HG03135 (cell line): ENCODE results near the gene KRT6C.
"Not testable (repeated sequence)": the region's sequence is repeated elsewhere in the genome, so short reads cannot be mapped to it uniquely, and the experiment has no call there.

Experiments used
- ATAC-seq: cut with Tn5 transposase; IDR thresholded peaks from one replicate; pipeline ENCODE4 v1.9.1; 2021; ENCODE audit warnings: mild to moderate bottlenecking, moderate library complexity; ENCODE audit not compliant: unreplicated experiment

KRT6C gene

DNA sequence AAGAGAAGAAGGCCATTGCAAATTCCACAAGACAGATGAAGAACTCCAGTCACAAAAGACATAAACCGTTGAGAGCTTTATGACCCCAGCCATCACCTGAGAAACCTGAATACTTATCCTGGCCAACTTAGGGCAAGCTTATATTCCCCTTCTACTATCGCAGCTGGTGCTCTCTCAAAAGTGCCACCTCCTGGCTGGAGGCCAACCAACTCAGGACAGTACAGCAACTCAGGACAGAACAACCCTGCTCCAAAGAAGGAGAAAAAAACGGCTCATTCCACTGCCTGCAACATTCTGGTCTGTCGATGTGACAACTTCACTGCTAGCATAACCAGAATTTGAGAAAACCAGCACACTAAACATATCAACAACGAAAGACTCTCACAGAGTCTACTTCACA is 11.9 kb downstream of the KRT6C start:
- no peak for ATAC-seq

DNA sequence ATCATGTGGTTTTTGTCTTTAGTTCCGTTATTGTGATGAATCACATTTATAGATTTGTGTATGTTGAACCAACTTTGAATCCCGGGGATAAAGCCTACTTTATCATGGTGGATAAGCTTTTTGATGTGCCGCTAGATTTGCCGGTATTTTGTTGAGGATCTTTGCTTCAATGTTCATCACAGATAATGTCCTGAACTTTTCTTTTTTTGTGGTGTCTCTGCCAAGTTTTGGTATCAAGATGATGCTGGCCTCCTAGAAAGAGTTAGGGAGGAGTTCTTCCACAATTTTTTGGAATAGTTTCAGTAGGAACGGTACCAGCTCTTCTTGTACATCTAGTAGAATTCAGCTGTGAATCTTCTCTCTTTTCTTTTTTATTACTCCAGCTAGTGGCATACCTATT is 14.7 kb downstream of the KRT6C start:
- ATAC-seq: no peak

DNA sequence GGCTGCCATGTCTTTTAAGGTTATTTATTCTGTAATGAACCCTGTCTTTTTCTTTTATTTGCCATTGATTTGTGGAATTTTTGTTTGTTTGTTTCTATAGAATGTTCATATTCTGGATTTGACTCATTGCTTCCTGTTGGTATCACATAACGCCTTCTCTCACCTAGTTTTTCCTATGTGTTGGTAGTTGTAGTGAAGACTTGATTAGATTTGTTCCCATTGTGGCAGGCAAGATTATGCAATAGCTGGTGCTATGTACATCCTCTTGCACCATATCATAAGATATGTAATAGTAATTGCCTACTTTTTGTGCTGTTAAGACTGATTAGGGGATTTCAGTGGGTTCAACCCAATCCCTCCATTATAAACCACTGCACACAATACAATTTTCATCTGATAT is 17.8 kb downstream of the KRT6C start:
- no peak for ATAC-seq

- ATAC-seq: no peak
These were observed 19.0 kb downstream of the KRT6C start for GRCh38 chr12:52454411-52455201.

- ATAC-seq: no peak
These were observed 21.5 kb downstream of the KRT6C start, which contains the start of gene KRT6B for GRCh38 chr12:52452101-52452500. KRT6B (minus strand) TSS chr12:52452146; CDS start chr12:52452078, 68 bp downstream.

DNA sequence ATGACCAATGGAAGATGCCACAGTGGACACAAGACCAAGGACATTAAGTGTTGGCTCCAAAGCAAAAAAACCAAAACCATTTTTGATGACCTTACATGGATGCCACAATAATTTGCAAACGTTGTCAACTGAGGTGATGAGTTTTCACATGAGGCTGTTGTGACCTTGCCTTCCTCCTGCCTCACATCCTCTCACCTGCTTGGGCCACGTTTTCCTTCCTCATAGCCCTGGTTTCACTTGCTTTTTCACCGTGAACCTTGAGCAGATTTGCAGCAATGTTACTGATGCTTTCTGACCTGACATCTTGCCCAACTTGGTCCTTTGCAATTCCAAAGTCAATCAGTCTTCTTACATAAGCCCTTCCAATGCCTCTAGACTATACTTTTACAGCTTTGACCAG is 25.4 kb downstream of the KRT6C start:
- no peak for ATAC-seq

DNA sequence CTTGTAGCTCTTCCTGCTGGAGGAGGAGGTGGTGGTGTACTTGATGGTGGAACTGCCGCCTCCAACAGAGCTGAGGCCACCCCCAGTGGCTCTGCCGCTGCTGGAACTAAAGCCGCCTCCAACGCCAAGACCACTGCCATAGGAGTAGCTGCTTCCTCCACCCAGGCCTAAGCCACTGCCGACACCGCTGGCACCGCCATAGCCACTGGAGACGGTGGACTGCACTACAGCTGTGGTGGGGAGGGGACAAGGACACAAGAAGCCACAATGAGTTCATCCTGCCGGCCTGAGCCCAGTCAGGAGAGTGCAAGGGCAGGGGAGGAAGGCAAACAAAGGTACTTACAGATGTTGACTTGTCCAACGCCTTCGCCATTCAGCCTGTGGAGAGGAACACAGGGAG is 26.4 kb downstream of the KRT6C start:
- not testable (repeated sequence) for ATAC-seq

DNA sequence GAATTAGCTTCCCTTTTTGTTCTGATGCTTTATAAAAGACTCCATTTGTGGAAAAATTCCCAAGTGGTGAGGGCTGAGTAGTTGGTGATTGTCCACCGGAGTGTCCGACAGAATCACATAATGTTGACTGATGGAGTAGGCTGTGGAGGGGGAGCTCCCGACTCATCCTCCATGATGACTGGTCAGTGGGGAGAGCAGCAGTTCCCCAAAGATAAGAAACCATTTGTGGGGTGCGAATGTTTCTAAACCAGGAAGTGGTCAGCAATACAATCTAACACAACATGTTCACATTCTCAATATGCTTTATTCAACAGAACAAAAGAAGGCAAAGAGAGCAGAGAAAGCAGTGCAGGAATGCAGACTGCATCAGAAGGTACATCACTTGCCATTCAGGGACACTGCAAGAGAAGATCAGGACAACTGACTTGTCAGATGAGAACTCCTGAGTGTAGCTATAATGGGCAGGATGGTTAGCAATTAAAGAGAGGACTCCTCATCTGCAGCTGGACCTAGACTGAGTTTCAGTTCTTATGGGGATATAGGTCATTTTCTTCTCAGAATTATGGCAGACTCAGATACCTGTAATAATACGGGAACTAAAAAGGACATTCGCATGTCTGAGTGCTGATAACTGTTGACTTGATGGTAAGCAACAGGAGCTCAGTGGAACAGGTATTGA is 27.1 kb downstream of the KRT6C start:
- no peak for ATAC-seq

GRCh38 chr12:52445876-52446275 is 27.7 kb downstream of the KRT6C start:
- ATAC-seq: no peak

DNA sequence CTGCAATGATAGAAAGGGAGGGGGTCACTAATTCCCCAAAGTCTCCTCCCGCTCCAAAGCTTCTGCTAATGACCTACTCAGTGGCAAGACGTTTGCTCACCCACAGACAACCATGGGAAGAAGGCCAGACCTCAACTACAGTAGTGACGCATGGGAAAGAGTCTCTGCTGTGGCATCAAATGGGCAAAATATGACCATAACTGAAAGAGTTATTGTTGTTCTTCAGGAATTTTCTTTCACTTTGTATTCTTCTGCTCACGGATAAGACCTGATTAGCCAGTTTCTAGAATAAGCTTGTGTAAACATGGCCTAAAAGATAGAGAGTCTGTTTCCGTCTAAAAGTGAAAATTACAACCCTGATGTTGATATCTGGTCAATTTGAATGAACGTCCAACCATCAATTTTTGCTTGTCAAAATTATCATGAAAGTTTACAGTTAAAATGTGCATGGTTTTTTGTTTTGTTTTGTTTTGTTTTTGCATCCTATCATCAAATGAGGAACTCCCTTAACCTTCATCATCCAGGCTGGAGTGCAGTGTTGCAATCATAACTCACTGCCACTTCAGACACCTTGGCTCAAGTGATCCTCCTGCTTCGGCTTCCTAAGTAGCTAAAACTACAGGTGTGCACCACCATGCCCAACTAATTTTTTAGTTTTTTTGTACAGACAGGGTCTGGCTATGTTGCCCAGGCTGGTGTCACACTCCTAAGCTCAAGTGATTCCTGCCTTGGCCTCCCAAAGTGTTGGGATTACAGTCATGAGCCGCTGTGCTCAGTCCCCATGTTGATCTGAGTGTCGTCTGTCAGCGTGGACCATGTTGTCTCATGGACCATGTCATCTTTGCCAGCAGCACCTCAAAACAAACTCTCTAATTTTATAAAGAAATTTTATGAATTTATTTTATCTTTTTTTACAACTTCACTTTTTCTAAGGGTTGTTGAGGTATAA is 28.7 kb downstream of the KRT6C start:
- no peak for ATAC-seq

GRCh38 chr12:52443966-52444365 is 29.6 kb downstream of the KRT6C start:
- no peak for ATAC-seq

DNA sequence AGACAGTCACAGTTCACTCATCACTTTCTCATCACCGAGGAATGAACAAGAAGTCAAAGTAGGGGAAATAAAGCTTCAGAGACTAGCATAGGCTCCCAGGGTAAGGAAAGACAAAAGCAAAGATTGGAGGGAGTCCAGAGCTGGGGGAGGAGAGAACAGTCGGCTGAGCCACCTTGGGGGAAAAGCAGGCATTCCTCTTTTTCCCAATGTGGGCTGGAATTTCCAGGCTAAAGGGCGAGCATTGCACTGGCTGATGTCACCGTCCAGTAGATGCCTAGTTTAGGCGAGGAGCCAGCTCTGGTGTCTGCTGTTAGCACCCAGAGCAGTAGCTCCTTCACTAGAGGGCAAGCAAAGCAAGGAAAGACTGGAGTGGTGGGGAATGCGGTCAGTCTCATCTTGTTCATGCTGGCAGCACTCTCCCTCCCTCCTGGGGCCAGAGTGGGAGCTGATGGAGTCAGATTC is 31.0 kb downstream of the KRT6C start:
- ATAC-seq: no peak

- ATAC-seq: no peak
These were observed 32.2 kb downstream of the KRT6C start for GRCh38 chr12:52441320-52441911.

GRCh38 chr12:52440821-52441319 is 32.7 kb downstream of the KRT6C start:
- ATAC-seq: no peak

GRCh38 chr12:52439845-52440244 is 33.8 kb downstream of the KRT6C start:
- ATAC-seq: no peak

DNA sequence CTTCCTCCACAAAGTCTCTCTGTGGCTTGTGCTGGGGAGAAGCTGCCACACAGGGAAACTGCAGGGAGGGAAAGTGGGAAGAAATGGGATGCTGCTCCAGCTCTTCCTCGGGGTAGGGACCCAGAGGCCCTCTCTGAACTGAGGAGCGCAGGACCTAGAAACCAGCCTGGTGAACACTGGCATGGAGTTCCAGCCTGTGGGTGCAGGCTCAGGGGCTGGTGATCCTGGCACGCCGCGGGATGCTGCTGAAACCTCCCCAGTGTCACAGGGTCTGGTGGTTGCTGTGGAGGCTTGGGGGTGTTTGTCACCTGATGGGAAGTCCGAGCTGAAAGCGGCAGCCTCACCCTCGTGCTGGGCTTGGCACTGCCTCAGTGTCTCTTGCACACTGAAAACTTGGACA is 34.2 kb downstream of the KRT6C start:
- ATAC-seq: no peak

- no peak for ATAC-seq
These were observed 35.0 kb downstream of the KRT6C start for GRCh38 chr12:52438305-52439301.

GRCh38 chr12:52437508-52437907 is 36.1 kb downstream of the KRT6C start:
- ATAC-seq: no peak

GRCh38 chr12:52436828-52437474 is 36.7 kb downstream of the KRT6C start:
- no peak for ATAC-seq
